CD4-positive, alpha-beta T cell treated with Interleukin-10 for 1 hour (primary cell): ENCODE results near the gene TMEM123.
A peak's percentile ranks its signal among the peaks of the same experiment; 100 is the strongest.

ENCODE experiments used
- DNase-seq: peaks from one replicate; pipeline ENCODE4 v3.0.0-alpha.2; 2020

The TMEM123 gene

DNA sequence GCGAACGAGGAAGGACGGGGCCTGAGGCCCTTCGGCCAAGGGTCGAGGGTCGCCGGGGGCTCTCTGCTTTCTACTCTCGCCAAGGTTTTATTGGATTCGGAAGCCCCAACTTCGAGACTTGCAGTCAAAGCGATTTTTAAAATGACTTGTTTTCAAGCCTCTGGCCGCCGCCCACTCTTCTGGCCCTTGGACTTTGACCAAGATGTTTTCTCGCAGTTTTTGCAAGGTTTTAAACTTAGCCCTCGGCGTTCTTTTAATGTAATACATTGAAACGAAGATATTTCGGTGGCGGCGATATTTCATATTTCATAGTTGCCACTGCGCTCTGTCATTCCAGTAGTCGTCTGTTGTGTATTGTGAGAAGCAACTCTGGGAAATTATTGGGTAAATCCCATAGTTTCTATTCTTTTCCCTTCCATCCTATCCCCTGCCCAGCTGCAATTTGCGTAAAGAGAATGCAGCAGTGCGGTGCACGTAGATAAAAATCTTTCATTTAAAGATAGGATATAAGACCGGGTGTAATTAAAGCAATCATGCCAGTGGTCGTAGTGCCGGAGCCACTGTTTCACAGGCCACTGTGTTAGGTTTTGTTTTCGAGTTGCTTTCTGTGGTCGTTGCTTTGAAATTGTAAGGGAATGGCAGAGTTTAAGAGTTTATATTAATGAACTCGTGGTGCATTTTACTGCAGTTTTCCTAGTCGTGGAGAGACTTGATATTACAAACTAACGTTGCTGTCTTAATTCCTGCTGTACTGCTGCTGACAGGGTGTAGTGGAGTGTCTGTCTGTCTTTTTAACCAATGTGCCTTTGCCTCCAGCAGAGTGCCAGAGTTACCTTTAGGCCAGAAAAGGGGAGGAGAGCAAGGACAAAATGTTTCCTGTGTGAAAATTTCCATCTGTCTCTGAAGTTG is 104.8 kb downstream of the TMEM123 start:
- peak; percentile 58 for DNase-seq

DNA sequence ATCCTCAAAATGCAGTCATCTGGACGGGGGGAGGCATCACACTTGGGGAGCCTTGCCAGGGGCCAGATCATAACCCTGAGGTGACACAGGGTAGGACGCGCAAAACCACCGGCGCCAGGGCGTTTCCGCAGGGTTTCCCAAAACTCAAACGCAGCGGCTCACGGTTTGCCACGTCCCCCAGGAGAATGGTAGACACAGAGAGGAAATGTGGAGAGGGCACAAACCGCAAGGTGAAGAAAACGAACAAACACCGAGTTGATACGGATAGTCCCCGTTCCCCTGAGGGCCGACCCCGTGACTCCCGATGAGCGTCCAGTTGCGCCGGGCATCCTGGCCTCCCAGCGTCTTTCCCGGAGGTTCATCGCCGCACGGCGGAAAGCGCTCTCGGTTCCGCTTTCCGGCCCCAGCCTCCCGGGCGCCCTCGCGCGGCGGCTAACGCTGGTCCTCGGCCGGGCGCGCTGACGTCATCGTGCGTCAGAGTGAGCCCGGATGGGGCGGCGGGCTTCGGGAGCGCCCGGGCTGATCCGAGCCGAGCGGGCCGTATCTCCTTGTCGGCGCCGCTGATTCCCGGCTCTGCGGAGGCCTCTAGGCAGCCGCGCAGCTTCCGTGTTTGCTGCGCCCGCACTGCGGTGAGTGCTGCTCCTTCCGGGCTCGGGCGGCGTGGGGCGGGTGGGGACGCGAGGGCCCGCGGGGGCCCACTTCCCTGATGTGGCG is 105.7 kb downstream of the TMEM123 start, which contains the start of gene BIRC2:
BIRC2 (plus strand) TSS at position 467 of the 714 bp plus-strand sequence. CDS start 2,641 bp downstream, outside the sequence.
- peak; percentile 95 for DNase-seq

DNA sequence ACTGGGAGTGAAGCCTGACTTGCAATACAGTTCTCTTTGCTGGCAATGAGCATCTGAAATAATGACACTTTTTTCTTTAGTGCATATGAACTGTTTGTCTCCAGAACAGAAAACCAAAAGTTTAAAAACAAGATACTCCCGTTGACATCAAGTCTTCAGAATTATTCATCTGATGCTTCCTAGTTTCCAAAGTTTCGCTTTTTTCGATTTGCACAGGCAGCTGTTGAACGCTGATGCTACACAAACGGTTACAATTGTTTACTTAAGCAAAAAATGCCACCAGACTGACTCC is 106.2 kb downstream of the TMEM123 start:
- DNase-seq = no peak
